ENCODE data around the gene MAD1L1.
"Not testable (repeated sequence)": the region's sequence is repeated elsewhere in the genome, so short reads cannot be mapped to it uniquely, and the experiment has no call there.

MAD1L1 gene

DNA sequence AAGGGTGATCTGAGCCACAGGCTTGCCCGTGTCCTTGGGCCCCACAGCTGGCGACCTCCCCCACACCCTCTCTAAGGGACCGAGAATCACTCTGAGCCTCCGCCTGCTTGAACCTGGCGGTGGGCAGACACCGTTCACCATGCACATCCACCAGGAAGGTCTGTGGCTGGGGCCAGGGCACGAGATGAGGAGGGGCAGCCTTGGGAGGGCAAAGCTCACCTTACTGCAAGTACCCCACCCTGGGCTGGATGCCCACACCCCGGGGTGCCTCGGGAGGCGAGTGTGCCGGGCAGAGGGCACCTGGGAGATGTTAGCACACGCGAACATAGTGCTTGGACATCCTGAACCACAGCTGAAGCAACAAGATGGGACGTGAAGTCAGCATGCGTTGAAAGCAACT lies 350.8 kb downstream of the MAD1L1 start:
- Histone ChIP-seq H3K79me2 (ENCODE audit: insufficient read depth, low read length) (no peaks in the 10 kb centered on the region), H3K27ac (ENCODE audit: low read depth, low read length) (no peak overlapping the region), H3K9ac (ENCODE audit: low read length) (no peak overlapping the region), H3K36me3 (ENCODE audit: low read length) (0 out of 2 replicates have a peak, but pooled peaks cover 2% of the 10 kb centered on the region), H3K9me3 (ENCODE audit: insufficient read depth, low read length) (no peaks in the 10 kb centered on the region), H2AFZ (ENCODE audit: low read depth, low read length, severe bottlenecking) (no peak overlapping the region), H3K9me2 (replicated peaks; ENCODE audit: insufficient read depth, low read length) (no peaks in the 10 kb centered on the region), H4K20me1 (ENCODE audit: low read depth, low read length) (no peaks in the 10 kb centered on the region), H3F3A (ENCODE audit: insufficient read depth) (no peaks in the 10 kb centered on the region), H3K4me3 (ENCODE audit: insufficient read depth, low read length, poor library complexity, severe bottlenecking) (no peak overlapping the region), H3K27me3 (ENCODE audit: low read length) (no peaks in the 10 kb centered on the region), H3K4me2 (ENCODE audit: low read depth, low read length, poor library complexity, severe bottlenecking) (no peak overlapping the region)
- TF ChIP-seq, protein P1, sequence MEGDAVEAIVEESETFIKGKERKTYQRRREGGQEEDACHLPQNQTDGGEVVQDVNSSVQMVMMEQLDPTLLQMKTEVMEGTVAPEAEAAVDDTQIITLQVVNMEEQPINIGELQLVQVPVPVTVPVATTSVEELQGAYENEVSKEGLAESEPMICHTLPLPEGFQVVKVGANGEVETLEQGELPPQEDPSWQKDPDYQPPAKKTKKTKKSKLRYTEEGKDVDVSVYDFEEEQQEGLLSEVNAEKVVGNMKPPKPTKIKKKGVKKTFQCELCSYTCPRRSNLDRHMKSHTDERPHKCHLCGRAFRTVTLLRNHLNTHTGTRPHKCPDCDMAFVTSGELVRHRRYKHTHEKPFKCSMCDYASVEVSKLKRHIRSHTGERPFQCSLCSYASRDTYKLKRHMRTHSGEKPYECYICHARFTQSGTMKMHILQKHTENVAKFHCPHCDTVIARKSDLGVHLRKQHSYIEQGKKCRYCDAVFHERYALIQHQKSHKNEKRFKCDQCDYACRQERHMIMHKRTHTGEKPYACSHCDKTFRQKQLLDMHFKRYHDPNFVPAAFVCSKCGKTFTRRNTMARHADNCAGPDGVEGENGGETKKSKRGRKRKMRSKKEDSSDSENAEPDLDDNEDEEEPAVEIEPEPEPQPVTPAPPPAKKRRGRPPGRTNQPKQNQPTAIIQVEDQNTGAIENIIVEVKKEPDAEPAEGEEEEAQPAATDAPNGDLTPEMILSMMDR (IDR thresholded peaks at IDR 0.05; ENCODE audit: insufficient read depth, low read length, poor library complexity, severe bottlenecking): no peak
- TF ChIP-seq EZH2phosphoT487 (conservative IDR thresholded peaks at IDR 0.05; ENCODE audit: low read length): no peak

DNA sequence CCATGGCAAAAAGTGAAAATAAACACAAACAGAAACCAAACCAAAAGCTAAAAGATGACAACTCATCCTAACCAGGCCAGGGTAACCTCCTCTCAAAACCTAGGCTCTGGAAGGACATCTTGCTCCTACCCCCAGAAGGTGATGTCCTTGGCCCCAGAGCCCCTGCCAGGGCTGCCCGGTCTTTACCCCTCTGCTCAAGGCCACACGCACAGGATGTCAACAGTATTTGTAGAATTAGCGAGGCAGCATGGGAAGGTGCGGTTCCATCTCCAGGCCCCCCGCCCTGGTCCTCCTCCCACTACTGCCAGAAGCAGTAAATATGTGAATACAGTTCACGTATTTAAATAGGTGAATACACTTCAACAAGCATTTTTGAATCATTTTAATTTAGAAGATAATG lies 356.1 kb downstream of the MAD1L1 start:
- not testable (repeated sequence) for H2AFZ ChIP-seq (ENCODE audit: low read depth, low read length, severe bottlenecking); H3K79me2 ChIP-seq (ENCODE audit: insufficient read depth, low read length); H3K9me3 ChIP-seq (ENCODE audit: insufficient read depth, low read length); H3K27ac ChIP-seq (ENCODE audit: low read depth, low read length); H4K20me1 ChIP-seq (ENCODE audit: low read depth, low read length); H3K4me3 ChIP-seq (ENCODE audit: insufficient read depth, low read length, poor library complexity, severe bottlenecking); H3K27me3 ChIP-seq (ENCODE audit: low read length); H3K4me2 ChIP-seq (ENCODE audit: low read depth, low read length, poor library complexity, severe bottlenecking); H3K9ac ChIP-seq (ENCODE audit: low read length); H3K9me2 ChIP-seq (replicated peaks; ENCODE audit: insufficient read depth, low read length); H3K36me3 ChIP-seq (ENCODE audit: low read length); H3F3A ChIP-seq (ENCODE audit: insufficient read depth)

DNA sequence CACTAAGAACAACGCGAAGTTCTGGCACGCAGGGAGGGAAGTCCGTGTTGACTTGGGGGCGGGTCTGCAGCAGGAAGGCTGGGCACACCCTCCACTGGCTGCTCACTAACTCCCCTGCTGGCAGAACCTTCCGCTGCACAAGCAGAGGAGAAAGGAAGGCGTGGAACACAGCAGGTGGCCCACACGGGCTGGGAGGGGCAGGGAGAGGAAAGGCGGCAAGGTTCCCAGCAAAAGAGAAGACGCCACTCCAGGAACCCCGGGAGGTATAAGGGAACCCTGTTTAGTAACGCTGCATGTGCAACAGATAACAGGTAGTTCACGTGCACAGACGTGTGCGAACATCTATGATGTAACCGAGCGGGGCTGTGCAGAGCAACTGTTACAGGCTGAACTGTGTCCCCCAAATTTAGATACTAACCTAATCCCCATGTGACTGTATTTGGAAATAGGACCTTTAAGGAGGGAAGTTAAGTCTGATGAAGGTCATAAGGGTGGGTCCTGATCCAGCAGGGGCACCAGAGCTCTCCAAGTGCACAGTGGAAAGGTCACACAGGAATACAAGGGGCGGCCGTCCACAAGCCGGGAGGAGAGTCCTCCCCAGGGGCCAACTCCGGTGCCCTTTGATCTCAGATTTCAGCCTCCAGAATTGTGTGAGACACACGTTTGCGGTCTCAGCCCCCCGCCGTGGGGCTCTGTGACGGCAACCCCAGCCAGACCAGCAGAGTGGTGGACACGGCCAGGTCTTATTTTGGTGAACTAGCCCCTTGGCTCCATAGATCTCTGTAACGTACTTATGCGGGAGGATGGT lies 357.1 kb downstream of the MAD1L1 start:
- H3K27ac ChIP-seq (ENCODE audit: low read depth, low read length); H3K4me2 ChIP-seq (ENCODE audit: low read depth, low read length, poor library complexity, severe bottlenecking); H3F3A ChIP-seq (ENCODE audit: insufficient read depth); H3K9me3 ChIP-seq (ENCODE audit: insufficient read depth, low read length); H3K4me3 ChIP-seq (ENCODE audit: insufficient read depth, low read length, poor library complexity, severe bottlenecking); H3K79me2 ChIP-seq (ENCODE audit: insufficient read depth, low read length); H3K9ac ChIP-seq (ENCODE audit: low read length); H4K20me1 ChIP-seq (ENCODE audit: low read depth, low read length); H3K9me2 ChIP-seq (replicated peaks; ENCODE audit: insufficient read depth, low read length); H3K36me3 ChIP-seq (ENCODE audit: low read length); H3K27me3 ChIP-seq (ENCODE audit: low read length); H2AFZ ChIP-seq (ENCODE audit: low read depth, low read length, severe bottlenecking): not testable (repeated sequence)

DNA sequence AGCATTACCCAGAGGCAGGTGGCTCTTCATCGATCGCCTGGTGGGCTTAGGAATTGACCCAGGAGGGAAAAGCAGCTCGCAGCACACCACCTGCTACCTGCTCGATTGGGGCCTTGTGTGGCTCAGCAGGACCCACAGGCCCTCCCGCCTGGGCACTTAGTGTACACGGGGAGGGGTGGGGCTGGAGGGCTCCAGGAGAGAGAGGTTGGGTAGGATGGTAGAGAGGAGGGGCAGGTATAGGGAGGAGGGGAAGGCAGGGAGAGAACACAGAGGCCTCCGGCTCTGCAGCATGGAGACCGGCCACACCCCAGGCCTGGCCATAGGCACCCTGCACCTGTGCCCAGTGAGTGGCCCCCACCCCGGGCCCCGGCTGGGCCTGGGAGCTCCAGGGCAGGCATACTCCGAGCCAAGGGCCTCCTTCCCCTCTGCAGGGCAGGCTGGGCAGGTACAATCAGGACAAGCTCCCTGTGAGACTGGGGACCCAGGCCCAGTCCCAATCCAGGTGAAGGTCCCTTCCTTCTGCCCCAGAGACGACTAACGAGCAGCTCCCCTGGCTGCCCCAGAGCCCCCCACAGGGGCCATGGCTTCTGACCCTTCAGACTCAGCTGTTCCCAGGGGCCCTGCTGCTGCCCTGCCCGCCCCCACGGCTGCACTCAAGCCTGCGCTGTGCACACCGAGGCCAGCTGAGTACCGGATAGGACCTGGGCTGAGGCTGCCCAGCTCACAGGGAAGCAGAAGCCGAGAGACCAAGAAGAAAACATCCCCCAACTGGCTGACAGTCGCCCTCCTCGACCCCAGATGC lies 358.0 kb downstream of the MAD1L1 start:
- not testable (repeated sequence) for H3K27me3 ChIP-seq (ENCODE audit: low read length); H3K4me3 ChIP-seq (ENCODE audit: insufficient read depth, low read length, poor library complexity, severe bottlenecking); H3K9me2 ChIP-seq (replicated peaks; ENCODE audit: insufficient read depth, low read length); H3K4me2 ChIP-seq (ENCODE audit: low read depth, low read length, poor library complexity, severe bottlenecking); H3F3A ChIP-seq (ENCODE audit: insufficient read depth); H3K36me3 ChIP-seq (ENCODE audit: low read length); H3K27ac ChIP-seq (ENCODE audit: low read depth, low read length); H3K79me2 ChIP-seq (ENCODE audit: insufficient read depth, low read length); H3K9ac ChIP-seq (ENCODE audit: low read length); H3K9me3 ChIP-seq (ENCODE audit: insufficient read depth, low read length); H4K20me1 ChIP-seq (ENCODE audit: low read depth, low read length); H2AFZ ChIP-seq (ENCODE audit: low read depth, low read length, severe bottlenecking)
